Measurements from ENCODE around the gene C15orf62. TPM values are rescaled to one million over a fixed set of nuclear protein-coding genes. Genes with fewer than 3 reads are reported as not detected.

C15orf62 gene
- polyA plus RNA-seq, 1 of the 3 experiments (the other 2 are of a cell fraction): not detected

DNA sequence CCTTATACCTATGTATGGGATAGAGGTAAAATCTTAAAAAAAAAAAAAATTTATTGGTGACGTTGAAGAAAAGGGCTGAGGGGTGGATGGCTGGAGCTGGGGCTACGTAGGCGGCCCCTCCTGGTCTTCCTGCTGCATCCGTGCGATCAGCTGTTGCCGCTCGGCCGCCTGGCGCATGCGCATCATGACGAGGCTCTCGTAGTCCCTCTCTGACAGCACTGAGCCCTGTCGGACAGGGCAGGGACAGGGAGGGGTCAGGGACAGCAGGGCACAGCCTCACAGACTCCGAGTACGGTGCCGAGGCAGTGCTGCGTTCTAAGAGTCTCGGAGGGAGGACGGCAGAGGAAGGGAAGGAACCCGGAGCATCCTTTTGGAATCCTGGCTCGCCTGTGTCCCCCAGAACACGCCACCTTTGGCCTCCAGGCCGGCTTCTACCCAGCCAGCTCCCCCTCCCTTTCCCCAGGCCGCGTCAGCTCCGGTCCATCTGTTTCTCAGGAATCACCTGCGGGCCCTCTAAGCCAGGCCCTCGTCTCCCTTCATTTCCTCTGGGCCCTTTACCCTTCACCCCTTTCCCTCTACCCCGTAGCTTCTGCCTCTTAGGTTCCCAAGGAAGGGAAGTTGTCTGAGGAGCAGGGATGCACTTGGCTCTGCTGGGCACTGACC, 1.8 kb upstream of the C15orf62 start:
- H3K9me3 ChIP-seq: no peaks in the 10 kb centered on the region
- peaks cover 12% of the 10 kb centered on the region for H3F3A ChIP-seq (replicated peaks; ENCODE audit: insufficient read depth)
- ChIA-PET POLR2A (interaction anchor here (0.6 to 1.6 kb wide), 2 partner anchors 11 to 47 kb away, joined by 3 read pairs; no protein-coding TSS in a partner anchor), CTCF (interaction anchor here (0.6 to 31.8 kb wide), 4 partner anchors 15 to 91 kb away, joined by 3 to 555 read pairs (median 60); partner anchors contain the start of gene RMDN3)
- TF ChIP-seq, protein P1, sequence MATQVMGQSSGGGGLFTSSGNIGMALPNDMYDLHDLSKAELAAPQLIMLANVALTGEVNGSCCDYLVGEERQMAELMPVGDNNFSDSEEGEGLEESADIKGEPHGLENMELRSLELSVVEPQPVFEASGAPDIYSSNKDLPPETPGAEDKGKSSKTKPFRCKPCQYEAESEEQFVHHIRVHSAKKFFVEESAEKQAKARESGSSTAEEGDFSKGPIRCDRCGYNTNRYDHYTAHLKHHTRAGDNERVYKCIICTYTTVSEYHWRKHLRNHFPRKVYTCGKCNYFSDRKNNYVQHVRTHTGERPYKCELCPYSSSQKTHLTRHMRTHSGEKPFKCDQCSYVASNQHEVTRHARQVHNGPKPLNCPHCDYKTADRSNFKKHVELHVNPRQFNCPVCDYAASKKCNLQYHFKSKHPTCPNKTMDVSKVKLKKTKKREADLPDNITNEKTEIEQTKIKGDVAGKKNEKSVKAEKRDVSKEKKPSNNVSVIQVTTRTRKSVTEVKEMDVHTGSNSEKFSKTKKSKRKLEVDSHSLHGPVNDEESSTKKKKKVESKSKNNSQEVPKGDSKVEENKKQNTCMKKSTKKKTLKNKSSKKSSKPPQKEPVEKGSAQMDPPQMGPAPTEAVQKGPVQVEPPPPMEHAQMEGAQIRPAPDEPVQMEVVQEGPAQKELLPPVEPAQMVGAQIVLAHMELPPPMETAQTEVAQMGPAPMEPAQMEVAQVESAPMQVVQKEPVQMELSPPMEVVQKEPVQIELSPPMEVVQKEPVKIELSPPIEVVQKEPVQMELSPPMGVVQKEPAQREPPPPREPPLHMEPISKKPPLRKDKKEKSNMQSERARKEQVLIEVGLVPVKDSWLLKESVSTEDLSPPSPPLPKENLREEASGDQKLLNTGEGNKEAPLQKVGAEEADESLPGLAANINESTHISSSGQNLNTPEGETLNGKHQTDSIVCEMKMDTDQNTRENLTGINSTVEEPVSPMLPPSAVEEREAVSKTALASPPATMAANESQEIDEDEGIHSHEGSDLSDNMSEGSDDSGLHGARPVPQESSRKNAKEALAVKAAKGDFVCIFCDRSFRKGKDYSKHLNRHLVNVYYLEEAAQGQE (IDR thresholded peaks at IDR 0.05; ENCODE audit: low read depth, low read length): no peak
- TF ChIP-seq FOXJ3 (CRISPR knock-in tag; IDR thresholded peaks at IDR 0.05) (no peak), RXRA (IDR thresholded peaks at IDR 0.05; ENCODE audit: borderline replicate concordance, low read depth) (no peak), RAD21 (IDR thresholded peaks at IDR 0.05; ENCODE audit: low read length) (no peak), FOXM1 (IDR thresholded peaks at IDR 0.05; ENCODE audit: low read depth) (no peak), POLR2AphosphoS5 (IDR thresholded peaks at IDR 0.05; ENCODE audit: low read depth, low read length) (no peak), GABPA (IDR thresholded peaks at IDR 0.05; ENCODE audit: low read depth) (no peak), RCOR1 (IDR thresholded peaks at IDR 0.05; ENCODE audit: low read length) (no peak), MXI1 (IDR thresholded peaks at IDR 0.05; ENCODE audit: low read depth, low read length) (no peak), FOSL2 (IDR thresholded peaks at IDR 0.05; ENCODE audit: borderline replicate concordance, low read depth) (no peak), CHD2 (IDR thresholded peaks at IDR 0.05; ENCODE audit: low read length, partially characterized antibody) (no peak), RFX5 (IDR thresholded peaks at IDR 0.05; ENCODE audit: low read length) (no peak), ELF1 (IDR thresholded peaks at IDR 0.05) (no peak), EP300 (IDR thresholded peaks at IDR 0.05; ENCODE audit: borderline replicate concordance in 1 of 2, low read depth in 1 of 2, low read length in 1 of 2) (no peak)
- TF ChIP-seq, protein P2, sequence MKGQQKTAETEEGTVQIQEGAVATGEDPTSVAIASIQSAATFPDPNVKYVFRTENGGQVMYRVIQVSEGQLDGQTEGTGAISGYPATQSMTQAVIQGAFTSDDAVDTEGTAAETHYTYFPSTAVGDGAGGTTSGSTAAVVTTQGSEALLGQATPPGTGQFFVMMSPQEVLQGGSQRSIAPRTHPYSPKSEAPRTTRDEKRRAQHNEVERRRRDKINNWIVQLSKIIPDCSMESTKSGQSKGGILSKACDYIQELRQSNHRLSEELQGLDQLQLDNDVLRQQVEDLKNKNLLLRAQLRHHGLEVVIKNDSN (IDR thresholded peaks at IDR 0.05; ENCODE audit: borderline replicate concordance, low read depth): no peak
- no peaks in the 10 kb centered on the region for H3K9me2 ChIP-seq
- H3K4me1 ChIP-seq (ENCODE audit: control insufficient read depth in 1 of 2, insufficient read depth in 2 of 2, low read depth in 1 of 2, low read length in 1 of 2): peaks cover 41 to 81% of the 10 kb centered on the region in 2 experiments; a peak in 3 of 4 replicates
- no peak overlapping the region; a peak in 2 of 4 replicates for H3K27ac ChIP-seq (ENCODE audit: low read depth in 2 of 2, low read length in 1 of 2)
- H3K9ac ChIP-seq: no peak overlapping the region
- no peak overlapping the region for H2AFZ ChIP-seq (ENCODE audit: low read depth)
- WGBS (ENCODE audit: low lambda C conversion rate): 94% methylated on average over 28 of the region's 29 CpGs
- H3K4me2 ChIP-seq: no peak overlapping the region
- no peaks in the 10 kb centered on the region for H3K27me3 ChIP-seq (ENCODE audit: insufficient read depth)
- H3K79me2 ChIP-seq (ENCODE audit: insufficient read depth): no peaks in the 10 kb centered on the region
- H4K20me1 ChIP-seq (ENCODE audit: insufficient read depth): no peaks in the 10 kb centered on the region
- DNase-seq: no peak
- no peak overlapping the region for H3K4me3 ChIP-seq (ENCODE audit: low read depth in 2 of 2, low read length in 1 of 2)
- peaks cover 0 to 11% of the 10 kb centered on the region in 2 experiments for H3K36me3 ChIP-seq (replicated peaks in 1 of 2; ENCODE audit: control insufficient read depth in 1 of 2, insufficient read depth in 2 of 2, low read length in 1 of 2)

Measured in SK-N-SH (cell line).